ENCODE results near the gene CLCF1.

DNA sequence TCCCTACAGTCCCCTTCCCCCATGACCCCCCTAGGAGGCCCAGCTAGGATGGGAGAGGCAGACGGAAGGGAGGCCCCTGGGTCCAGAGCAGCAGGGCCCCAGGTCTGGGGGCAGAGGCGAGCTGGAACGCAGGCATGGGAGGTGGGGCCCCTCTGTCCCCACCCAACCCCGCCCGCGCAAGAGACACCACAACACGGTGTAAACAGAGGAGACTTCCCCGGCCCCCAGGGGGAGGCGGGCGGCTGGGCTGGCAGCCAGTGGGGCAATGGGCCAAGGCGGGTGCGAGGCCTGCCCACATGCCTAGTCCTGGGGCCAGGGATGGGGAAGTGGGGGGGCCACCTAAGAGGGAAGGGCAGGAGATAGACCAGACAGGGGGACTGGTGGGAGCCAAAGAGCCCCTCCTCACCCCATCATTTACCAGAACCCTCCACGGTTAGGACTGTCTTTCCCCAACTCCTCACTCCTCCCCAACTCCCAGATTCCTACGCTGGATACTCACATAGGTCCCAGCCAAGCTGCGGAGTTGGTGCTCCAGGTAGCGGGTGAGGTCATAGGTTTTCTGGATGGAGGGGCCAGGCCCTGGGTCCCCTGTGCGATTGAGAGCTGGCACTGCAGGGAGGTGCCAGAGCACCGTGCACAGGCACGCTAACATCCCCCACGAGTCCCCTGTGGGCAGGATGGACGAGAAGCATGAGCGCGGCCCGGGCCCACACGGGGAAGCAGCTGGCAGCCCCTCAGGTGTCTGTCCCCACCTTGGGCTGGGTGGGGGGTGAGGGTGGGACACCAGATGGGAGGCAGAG is 6.2 kb downstream of the CLCF1 start:
- no peak for TF ChIP-seq RAD21 (CRISPR knock-in tag; IDR thresholded peaks at IDR 0.05)
- no peak for TF ChIP-seq SNAI1 (CRISPR knock-in tag; IDR thresholded peaks at IDR 0.05; ENCODE audit: borderline replicate concordance)
- no peak for TF ChIP-seq YEATS2 (CRISPR knock-in tag; IDR thresholded peaks at IDR 0.05; ENCODE audit: borderline replicate concordance)
- TF ChIP-seq NKX3-1 (CRISPR knock-in tag; IDR thresholded peaks at IDR 0.05): no peak
- no peak for TF ChIP-seq RFXAP (CRISPR knock-in tag; IDR thresholded peaks at IDR 0.05; ENCODE audit: borderline replicate concordance)
- no peak for TF ChIP-seq EZH2 (conservative IDR thresholded peaks at IDR 0.05; ENCODE audit: low read depth, low read length)
- no peak for TF ChIP-seq CEBPB (IDR thresholded peaks at IDR 0.05; ENCODE audit: borderline replicate concordance, low read depth, low read length)
- no peak for TF ChIP-seq CREB1 (IDR thresholded peaks at IDR 0.05)
- no peak for TF ChIP-seq CREB1 (CRISPR knock-in tag; IDR thresholded peaks at IDR 0.05)
- TF ChIP-seq SMARCE1 (IDR thresholded peaks at IDR 0.05; ENCODE audit: borderline replicate concordance): no peak
- no peak for TF ChIP-seq HDAC6 (IDR thresholded peaks at IDR 0.05; ENCODE audit: low read depth, low read length)
- TF ChIP-seq NFIC (IDR thresholded peaks at IDR 0.05; ENCODE audit: low read length): no peak
- TF ChIP-seq, protein P1, sequence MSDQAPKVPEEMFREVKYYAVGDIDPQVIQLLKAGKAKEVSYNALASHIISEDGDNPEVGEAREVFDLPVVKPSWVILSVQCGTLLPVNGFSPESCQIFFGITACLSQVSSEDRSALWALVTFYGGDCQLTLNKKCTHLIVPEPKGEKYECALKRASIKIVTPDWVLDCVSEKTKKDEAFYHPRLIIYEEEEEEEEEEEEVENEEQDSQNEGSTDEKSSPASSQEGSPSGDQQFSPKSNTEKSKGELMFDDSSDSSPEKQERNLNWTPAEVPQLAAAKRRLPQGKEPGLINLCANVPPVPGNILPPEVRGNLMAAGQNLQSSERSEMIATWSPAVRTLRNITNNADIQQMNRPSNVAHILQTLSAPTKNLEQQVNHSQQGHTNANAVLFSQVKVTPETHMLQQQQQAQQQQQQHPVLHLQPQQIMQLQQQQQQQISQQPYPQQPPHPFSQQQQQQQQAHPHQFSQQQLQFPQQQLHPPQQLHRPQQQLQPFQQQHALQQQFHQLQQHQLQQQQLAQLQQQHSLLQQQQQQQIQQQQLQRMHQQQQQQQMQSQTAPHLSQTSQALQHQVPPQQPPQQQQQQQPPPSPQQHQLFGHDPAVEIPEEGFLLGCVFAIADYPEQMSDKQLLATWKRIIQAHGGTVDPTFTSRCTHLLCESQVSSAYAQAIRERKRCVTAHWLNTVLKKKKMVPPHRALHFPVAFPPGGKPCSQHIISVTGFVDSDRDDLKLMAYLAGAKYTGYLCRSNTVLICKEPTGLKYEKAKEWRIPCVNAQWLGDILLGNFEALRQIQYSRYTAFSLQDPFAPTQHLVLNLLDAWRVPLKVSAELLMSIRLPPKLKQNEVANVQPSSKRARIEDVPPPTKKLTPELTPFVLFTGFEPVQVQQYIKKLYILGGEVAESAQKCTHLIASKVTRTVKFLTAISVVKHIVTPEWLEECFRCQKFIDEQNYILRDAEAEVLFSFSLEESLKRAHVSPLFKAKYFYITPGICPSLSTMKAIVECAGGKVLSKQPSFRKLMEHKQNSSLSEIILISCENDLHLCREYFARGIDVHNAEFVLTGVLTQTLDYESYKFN (CRISPR knock-in tag; conservative IDR thresholded peaks at IDR 0.05): no peak
- TF ChIP-seq, protein P2, sequence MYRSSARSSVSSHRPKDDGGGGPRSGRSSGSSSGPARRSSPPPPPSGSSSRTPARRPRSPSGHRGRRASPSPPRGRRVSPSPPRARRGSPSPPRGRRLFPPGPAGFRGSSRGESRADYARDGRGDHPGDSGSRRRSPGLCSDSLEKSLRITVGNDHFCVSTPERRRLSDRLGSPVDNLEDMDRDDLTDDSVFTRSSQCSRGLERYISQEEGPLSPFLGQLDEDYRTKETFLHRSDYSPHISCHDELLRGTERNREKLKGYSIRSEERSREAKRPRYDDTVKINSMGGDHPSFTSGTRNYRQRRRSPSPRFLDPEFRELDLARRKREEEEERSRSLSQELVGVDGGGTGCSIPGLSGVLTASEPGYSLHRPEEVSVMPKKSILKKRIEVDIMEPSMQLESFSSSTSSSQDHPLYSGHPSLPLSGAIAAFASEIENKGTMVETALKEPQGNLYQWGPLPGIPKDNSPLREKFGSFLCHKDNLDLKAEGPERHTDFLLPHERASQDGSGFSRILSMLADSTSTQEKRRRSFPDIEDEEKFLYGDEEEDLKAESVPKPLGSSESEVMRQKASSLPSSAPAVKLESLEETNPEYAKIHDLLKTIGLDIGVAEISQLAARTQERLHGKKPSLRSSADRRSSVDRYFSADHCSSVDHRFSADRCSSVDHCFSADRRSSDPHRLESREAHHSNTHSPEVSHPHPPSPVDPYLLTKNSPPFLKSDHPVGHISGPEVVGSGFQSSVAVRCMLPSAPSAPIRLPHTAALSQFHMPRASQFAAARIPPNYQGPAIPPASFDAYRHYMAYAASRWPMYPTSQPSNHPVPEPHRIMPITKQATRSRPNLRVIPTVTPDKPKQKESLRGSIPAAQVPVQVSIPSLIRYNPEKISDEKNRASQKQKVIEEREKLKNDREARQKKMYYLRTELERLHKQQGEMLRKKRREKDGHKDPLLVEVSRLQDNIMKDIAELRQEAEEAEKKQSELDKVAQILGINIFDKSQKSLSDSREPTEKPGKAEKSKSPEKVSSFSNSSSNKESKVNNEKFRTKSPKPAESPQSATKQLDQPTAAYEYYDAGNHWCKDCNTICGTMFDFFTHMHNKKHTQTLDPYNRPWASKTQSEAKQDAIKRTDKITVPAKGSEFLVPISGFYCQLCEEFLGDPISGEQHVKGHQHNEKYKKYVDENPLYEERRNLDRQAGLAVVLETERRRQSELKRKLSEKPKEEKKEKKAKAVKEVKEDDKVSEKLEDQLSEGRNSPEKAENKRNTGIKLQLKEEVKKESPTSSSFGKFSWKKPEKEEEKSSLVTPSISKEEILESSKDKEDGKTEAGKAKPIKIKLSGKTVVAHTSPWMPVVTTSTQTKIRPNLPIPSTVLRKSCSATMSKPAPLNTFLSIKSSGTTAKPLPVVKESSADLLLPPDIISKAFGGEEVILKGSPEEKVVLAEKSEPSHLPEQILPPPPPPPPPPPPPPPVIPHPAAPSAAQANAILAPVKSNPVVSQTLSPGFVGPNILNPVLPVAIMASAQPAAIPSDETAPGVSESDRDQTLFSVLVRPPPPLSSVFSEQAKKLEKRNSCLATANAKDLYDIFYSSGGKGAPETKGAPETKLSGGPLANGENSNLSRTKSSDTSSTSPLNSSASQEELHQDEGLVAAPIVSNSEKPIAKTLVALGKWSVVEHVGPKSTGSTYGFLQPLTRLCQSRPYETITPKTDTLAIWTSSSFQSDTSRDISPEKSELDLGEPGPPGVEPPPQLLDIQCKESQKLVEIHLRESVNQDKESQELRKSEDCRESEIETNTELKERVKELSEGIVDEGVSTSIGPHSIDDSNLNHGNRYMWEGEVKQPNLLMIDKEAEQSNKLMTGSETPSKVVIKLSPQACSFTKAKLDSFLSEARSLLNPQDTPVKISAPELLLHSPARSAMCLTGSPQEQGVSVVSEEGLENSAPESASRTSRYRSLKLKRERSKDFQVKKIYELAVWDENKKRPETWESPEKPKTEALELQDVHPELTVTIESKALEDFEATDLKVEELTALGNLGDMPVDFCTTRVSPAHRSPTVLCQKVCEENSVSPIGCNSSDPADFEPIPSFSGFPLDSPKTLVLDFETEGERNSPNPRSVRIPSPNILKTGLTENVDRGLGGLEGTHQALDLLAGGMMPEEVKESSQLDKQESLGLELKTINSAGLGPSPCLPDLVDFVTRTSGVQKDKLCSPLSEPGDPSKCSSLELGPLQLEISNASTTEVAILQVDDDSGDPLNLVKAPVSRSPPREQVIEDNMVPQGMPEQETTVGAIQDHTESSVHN (CRISPR knock-in tag; IDR thresholded peaks at IDR 0.05): no peak

Measured in HepG2 (cell line).